Thoracic aorta (tissue), 2 donors: Measurements from ENCODE around the gene GIPC1. TPM values are rescaled to one million over a fixed set of nuclear protein-coding genes. Genes with fewer than 3 reads are reported as not detected.

Experiments used
- ATAC-seq: fragments of 150-250 bp; one replicate; pipeline ENCODE4 v1.8.0; 2017; ENCODE audit warnings: low read depth; ENCODE audit not compliant: insufficient number of reproducible peaks, low FRiP score
- DNase-seq: peaks from one replicate; pipeline ENCODE4 v3.0.0-alpha.2; 2020; ENCODE audit warnings: low spot score
- H3K27ac ChIP-seq, 2 donors: fragments of 200-600 bp; sonication (generic); 1 replicate in 1 of 2; 2 replicates in 1 of 2; pipeline ENCODE4 v1.5.1; 2016; ENCODE audit warnings: mild to moderate bottlenecking in 2 of 2, moderate library complexity in 2 of 2
- H3K27me3 ChIP-seq: fragments of 200-600 bp; sonication (generic); replicated peaks from 2 replicates; pipeline ENCODE4 v1.6.0; 2016; ENCODE audit warnings: mild to moderate bottlenecking; ENCODE audit not compliant: insufficient read depth
- H3K36me3 ChIP-seq: fragments of 200-600 bp; sonication (generic); one replicate; pipeline ENCODE4 v1.5.1; 2016
- H3K4me1 ChIP-seq, 2 donors: fragments of 200-600 bp; sonication (generic); 1 replicate in 1 of 2; 2 replicates in 1 of 2; pipeline versions ENCODE4 v1.5.1 to v1.6.0; 2016; ENCODE audit warnings: low read depth in 2 of 2, mild to moderate bottlenecking in 1 of 2; ENCODE audit not compliant: control insufficient read depth in 1 of 2
- H3K4me3 ChIP-seq: fragments of 200-600 bp; sonication (generic); 2 replicates; pipeline ENCODE4 v1.5.1; 2016; ENCODE audit warnings: mild to moderate bottlenecking
- H3K9me3 ChIP-seq: fragments of 200-600 bp; sonication (generic); 2 replicates; pipeline ENCODE4 v1.5.1; 2016
- total RNA-seq, 2 donors: library from RNA; depleted of rRNA; stranded (reverse); fragments of >200 nt; gene quantifications; one replicate each; pipeline versions ENCODE4 v1.1.0 to v1.2.3, GENCODE V29; 2016
- TF ChIP-seq, protein P1 (sequence below): fragments of 200-600 bp; sonication (generic); IDR thresholded peaks from one replicate; pipeline ENCODE4 v1.5.1; 2019; ENCODE audit warnings: antibody characterized with exemption

The GIPC1 gene
- total RNA-seq, 2 donors from 2014 or later, result 56.4 to 77.8 TPM

DNA sequence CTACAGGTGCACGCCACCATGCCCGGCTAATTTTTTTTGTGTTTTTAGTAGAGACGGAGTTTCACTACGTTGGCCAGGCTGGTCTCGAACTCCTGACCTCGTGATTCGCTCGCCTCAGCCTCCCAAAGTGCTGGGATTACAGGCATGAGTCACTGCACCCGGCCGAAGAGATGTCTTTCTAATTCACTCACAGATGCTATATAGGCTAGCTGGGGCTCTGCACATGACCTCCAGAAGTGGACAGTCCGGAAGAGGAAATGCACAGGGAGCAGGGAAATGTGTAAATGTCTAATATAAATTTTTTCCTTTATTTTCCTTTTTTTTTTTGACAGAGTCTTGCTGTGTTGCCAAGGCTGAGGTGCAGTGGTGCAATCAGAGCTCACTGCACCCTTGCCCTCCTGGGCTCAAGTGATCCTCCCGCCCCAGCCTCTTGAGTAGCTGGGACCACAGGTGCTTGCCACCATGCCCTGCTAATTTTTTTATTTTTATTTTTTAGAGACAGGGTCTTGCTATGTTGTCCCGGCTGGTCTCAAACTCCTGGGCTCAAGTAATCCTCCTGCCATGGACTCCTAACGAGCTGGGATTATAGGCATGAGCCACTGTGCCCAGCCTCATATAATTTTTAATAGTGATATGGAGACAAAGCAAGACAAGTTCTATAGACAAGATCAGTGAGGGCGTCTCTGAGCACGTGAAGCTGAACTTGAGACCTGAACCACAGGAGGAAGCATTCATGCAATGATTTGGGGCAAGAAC is 8.4 kb downstream of the GIPC1 start:
- no peak for ATAC-seq
- H3K4me1 ChIP-seq, result no peaks in the 10 kb centered on the region
- no peak for DNase-seq
- peaks cover 25% of the 10 kb centered on the region for H3K36me3 ChIP-seq
- TF ChIP-seq, protein P1, sequence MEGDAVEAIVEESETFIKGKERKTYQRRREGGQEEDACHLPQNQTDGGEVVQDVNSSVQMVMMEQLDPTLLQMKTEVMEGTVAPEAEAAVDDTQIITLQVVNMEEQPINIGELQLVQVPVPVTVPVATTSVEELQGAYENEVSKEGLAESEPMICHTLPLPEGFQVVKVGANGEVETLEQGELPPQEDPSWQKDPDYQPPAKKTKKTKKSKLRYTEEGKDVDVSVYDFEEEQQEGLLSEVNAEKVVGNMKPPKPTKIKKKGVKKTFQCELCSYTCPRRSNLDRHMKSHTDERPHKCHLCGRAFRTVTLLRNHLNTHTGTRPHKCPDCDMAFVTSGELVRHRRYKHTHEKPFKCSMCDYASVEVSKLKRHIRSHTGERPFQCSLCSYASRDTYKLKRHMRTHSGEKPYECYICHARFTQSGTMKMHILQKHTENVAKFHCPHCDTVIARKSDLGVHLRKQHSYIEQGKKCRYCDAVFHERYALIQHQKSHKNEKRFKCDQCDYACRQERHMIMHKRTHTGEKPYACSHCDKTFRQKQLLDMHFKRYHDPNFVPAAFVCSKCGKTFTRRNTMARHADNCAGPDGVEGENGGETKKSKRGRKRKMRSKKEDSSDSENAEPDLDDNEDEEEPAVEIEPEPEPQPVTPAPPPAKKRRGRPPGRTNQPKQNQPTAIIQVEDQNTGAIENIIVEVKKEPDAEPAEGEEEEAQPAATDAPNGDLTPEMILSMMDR, result no peak
- no peak overlapping the region for H3K27ac ChIP-seq
- H3K4me3 ChIP-seq, result no peak overlapping the region
- H3K9me3 ChIP-seq, result no peaks in the 10 kb centered on the region
- H3K27me3 ChIP-seq, result no peaks in the 10 kb centered on the region

DNA sequence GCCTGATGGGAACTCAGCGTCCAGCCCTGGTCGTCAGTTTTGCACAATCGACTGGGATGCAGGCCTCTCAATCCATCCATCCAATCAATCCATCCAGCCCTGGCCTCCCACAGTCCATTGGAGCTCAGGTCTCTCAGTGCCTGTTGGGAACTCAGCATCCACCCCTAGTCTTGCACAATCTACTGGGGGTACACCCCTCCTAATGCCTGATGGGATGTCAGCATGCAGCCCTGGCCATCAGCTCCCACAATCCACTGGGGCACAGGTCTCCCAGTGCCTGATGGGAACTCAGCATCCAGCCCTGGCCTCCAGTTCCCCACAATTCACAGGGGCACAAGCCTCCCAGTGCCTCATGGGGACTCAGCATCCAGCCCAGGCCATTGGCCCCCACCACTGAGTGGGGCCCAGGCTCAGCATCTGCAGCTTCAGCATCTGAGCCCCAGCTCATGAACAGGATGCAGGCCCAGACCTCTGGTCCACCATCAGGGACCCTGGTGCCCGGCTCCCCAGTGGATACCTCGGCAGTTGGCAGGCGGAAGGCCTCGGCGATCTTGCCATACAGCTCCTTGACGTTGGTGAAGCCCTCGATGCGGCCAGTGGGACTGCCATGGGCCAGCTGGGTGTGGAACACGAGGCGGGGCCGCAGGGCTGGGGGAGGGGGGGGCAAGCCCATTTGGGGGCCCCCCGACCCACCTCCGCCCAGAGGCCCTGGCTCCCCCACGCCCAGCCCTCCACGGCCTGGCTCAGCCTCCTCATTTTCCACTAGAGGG is 13.6 kb downstream of the GIPC1 start:
- ATAC-seq, result no peak
- Histone ChIP-seq H3K27ac (no peak overlapping the region), H3K36me3 (peaks cover 21% of the 10 kb centered on the region), H3K27me3 (no peaks in the 10 kb centered on the region), H3K4me3 (no peak overlapping the region), H3K9me3 (no peaks in the 10 kb centered on the region), H3K4me1 (no peaks in the 10 kb centered on the region)
- DNase-seq, result no peak
- TF ChIP-seq, protein P1, result no peak

DNA sequence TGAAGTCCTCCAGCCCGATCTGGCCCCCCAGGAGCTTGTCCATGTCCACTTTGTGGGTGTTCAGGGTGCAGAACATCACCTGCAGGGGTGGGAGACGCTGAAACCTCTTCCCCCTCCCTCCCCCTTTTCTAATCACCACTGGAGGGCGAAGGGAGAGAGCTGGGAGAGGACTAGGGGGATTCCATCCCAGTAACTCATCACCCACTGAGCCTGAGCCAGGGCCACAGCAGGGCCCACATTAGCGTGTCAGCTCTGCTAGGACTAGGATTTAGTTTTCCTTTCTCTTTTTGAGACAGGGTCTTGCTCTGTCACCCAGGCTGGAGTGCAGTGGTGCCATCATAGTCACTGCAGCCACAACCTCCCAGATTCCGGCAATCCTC is 15.2 kb downstream of the GIPC1 start:
- Histone ChIP-seq H3K4me1 (peaks cover 0 to under 1% of the 10 kb centered on the region in 2 donors), H3K36me3 (peaks cover 19% of the 10 kb centered on the region), H3K9me3 (no peaks in the 10 kb centered on the region), H3K27me3 (no peaks in the 10 kb centered on the region), H3K27ac (no peak overlapping the region), H3K4me3 (no peak overlapping the region)
- TF ChIP-seq, protein P1, result no peak
- ATAC-seq, result no peak
- no peak for DNase-seq

DNA sequence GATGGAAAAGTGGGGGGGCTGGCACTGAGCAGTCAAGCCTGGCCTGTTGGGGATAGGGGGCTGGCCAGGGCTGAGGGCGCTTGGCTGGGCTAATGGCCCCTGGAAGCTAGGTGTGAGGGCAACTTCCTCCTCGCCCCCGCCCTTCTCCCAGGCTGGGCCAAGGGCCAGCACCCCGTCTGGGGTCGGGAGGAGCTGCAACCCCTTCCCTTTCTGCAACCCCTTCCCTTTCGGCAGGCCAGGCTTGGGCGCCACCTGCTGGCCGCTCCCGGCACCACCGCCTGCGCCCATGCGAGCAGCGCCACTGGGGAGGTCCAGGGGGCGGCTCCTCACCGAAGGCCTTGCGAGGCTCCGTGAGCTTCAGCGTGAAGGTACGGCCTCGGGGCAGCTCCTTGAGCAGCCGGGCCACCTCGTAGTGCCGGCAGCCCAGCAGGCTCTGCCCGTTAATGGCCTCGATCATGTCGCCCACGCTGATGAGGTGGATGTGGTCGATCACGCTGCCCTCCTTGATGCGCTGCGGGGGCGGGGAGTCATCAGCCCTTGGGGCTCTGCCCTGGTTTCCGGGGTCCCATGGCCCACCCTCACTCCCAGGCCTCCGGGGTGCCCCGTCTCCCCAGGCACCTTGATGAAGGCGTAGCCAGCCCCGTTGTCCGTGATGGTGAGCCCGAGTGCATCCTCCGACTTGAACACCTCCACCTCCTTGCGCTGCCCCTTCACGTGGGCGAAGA is 15.8 kb downstream of the GIPC1 start:
- Histone ChIP-seq H3K9me3 (no peaks in the 10 kb centered on the region), H3K27ac (no peak overlapping the region), H3K36me3 (peaks cover 18% of the 10 kb centered on the region), H3K4me3 (no peak overlapping the region), H3K4me1 (peaks cover 5 to 6% of the 10 kb centered on the region in 2 donors), H3K27me3 (no peaks in the 10 kb centered on the region)
- DNase-seq (no peak), ATAC-seq (no peak)
- TF ChIP-seq, protein P1, result peak; percentile 75
